IMR-90 (cell line): Measurements from ENCODE around the gene LINS1. TPM values are rescaled to one million over a fixed set of nuclear protein-coding genes. Genes with fewer than 3 reads are reported as not detected.

Source experiments
- ATAC-seq: fragments of 200-7000 bp; cut with Tn5 transposase; 2 replicates; pipeline ENCODE4 v1.9.1; 2020; ENCODE audit warnings: low read depth, mild to moderate bottlenecking, moderate library complexity
- BruUV-seq: library from RNA; stranded (reverse); fragments of 400-500 nt; replicated peaks from 2 replicates; lab custom pipeline; 2021; lab: Mats Ljungman, UMichigan
- CTCF ChIA-PET: fragments of 300-600 bp; formaldehyde crosslinking; extraction: SDS; loops from one replicate; lab custom pipeline; 2021; ENCODE audit warnings: antibody characterized with exemption; lab: Yijun Ruan, JAX
- POLR2A ChIA-PET: fragments of 300-600 bp; sonication (Branson Sonifier 250); formaldehyde crosslinking; loops from one replicate; lab custom pipeline; 2022; ENCODE audit warnings: antibody characterized with exemption; ENCODE audit not compliant: unreplicated experiment; lab: Charles Lee
- DNase-seq: peaks from one replicate; pipeline ENCODE4 v3.0.0; 2013
- H2AFZ ChIP-seq: replicated peaks from 2 replicates; pipeline ENCODE3; 2013; ENCODE audit warnings: low read length, mild to moderate bottlenecking; ENCODE audit not compliant: poor library complexity
- H2AK5ac ChIP-seq: 2 replicates; pipeline ENCODE4 v1.6.1; 2013; ENCODE audit warnings: low read depth, low read length, inconsistent platforms
- H2AK9ac ChIP-seq: replicated peaks from 2 replicates; pipeline ENCODE3; 2013; ENCODE audit warnings: mild to moderate bottlenecking, low read depth, low read length, moderate library complexity; ENCODE audit not compliant: poor library complexity
- H2BK120ac ChIP-seq: 2 replicates; pipeline ENCODE4 v1.6.1; 2013; ENCODE audit warnings: low read depth, low read length, inconsistent platforms
- H2BK15ac ChIP-seq: 3 replicates; pipeline ENCODE4 v1.6.1; 2013; ENCODE audit warnings: low read depth, low read length, inconsistent platforms
- H2BK20ac ChIP-seq: 2 replicates; pipeline ENCODE4 v1.6.1; 2013; ENCODE audit warnings: low read depth, mild to moderate bottlenecking, inconsistent platforms, low read length, moderate library complexity
- H2BK5ac ChIP-seq: 2 replicates; pipeline ENCODE4 v1.6.1; 2013; ENCODE audit warnings: mild to moderate bottlenecking, low read depth, low read length, inconsistent platforms; ENCODE audit not compliant: poor library complexity, severe bottlenecking
- H3K14ac ChIP-seq: replicated peaks from 2 replicates; pipeline ENCODE4 v1.6.1; 2013; ENCODE audit warnings: low read depth, low read length, inconsistent platforms
- H3K18ac ChIP-seq: 2 replicates; pipeline ENCODE4 v1.6.1; 2013; ENCODE audit warnings: low read depth, low read length, control low read depth
- H3K23ac ChIP-seq: 2 replicates; pipeline ENCODE4 v1.6.1; 2013; ENCODE audit warnings: low read depth, low read length, inconsistent platforms
- H3K27ac ChIP-seq: 2 replicates; pipeline ENCODE4 v1.5.1; 2013; ENCODE audit warnings: mild to moderate bottlenecking, control low read depth, low read length; ENCODE audit not compliant: insufficient read depth
- H3K27me3 ChIP-seq: 2 replicates; pipeline ENCODE4 v1.6.1; 2013; ENCODE audit warnings: low read length; ENCODE audit not compliant: control insufficient read depth, insufficient read depth
- H3K36me3 ChIP-seq: 2 replicates; pipeline ENCODE4 v1.6.1; 2013; ENCODE audit warnings: low read length, mixed read lengths; ENCODE audit not compliant: control insufficient read depth, insufficient read depth
- H3K4ac ChIP-seq: 2 replicates; pipeline ENCODE4 v1.6.1; 2013; ENCODE audit warnings: low read depth, low read length, inconsistent platforms
- H3K4me1 ChIP-seq: 2 replicates; pipeline ENCODE4 v1.6.1; 2013; ENCODE audit warnings: low read length, mixed read lengths; ENCODE audit not compliant: control insufficient read depth, insufficient read depth
- H3K4me2 ChIP-seq: 2 replicates; pipeline ENCODE4 v1.6.1; 2013; ENCODE audit warnings: low read depth, mild to moderate bottlenecking, control low read depth, low read length, moderate library complexity
- H3K4me3 ChIP-seq: 2 replicates; pipeline ENCODE4 v1.5.1; 2013; ENCODE audit warnings: low read depth, mild to moderate bottlenecking, control low read depth, low read length, moderate library complexity; ENCODE audit not compliant: insufficient read depth
- H3K56ac ChIP-seq: 2 replicates; pipeline ENCODE4 v1.6.1; 2013; ENCODE audit warnings: low read length, inconsistent platforms; ENCODE audit not compliant: insufficient read depth; ENCODE audit errors: extremely low read depth
- H3K79me1 ChIP-seq, 2 experiments: 2 replicates each; pipeline ENCODE4 v1.6.1; 2013; ENCODE audit warnings: low read length in 2 of 2, inconsistent platforms in 1 of 2, low read depth in 1 of 2
- H3K9ac ChIP-seq: 2 replicates; pipeline ENCODE4 v1.6.1; 2013; ENCODE audit warnings: low read depth, low read length, control low read depth
- H3K9me1 ChIP-seq: 2 replicates; pipeline ENCODE4 v1.6.1; 2013; ENCODE audit warnings: low read length, inconsistent platforms; ENCODE audit not compliant: insufficient read depth
- H3K9me3 ChIP-seq: 2 replicates; pipeline ENCODE4 v1.6.1; 2013; ENCODE audit warnings: low read length; ENCODE audit not compliant: control insufficient read depth, insufficient read depth
- H4K20me1 ChIP-seq: 2 replicates; pipeline ENCODE4 v1.6.1; 2013; ENCODE audit warnings: low read length, inconsistent platforms; ENCODE audit not compliant: insufficient read depth
- H4K5ac ChIP-seq: 2 replicates; pipeline ENCODE4 v1.6.1; 2013; ENCODE audit warnings: mild to moderate bottlenecking, low read depth, low read length, control low read depth
- H4K8ac ChIP-seq, 2 experiments: 2 replicates each; pipeline ENCODE4 v1.6.1; 2013; ENCODE audit warnings: low read depth in 2 of 2, low read length in 2 of 2, control low read depth in 1 of 2, inconsistent platforms in 1 of 2
- H4K91ac ChIP-seq: 2 replicates; pipeline ENCODE4 v1.6.1; 2013; ENCODE audit warnings: low read depth, low read length, inconsistent platforms; ENCODE audit not compliant: insufficient read depth
- POLR2A ChIP-seq: IDR thresholded peaks from 2 replicates; pipeline ENCODE4 v1.6.1; 2012; ENCODE audit warnings: mild to moderate bottlenecking, low read depth, low read length
- RAD21 ChIP-seq: IDR thresholded peaks from 2 replicates; pipeline ENCODE4 v1.6.1; 2012; ENCODE audit warnings: low read length, improper control_type of control experiment
- WGBS, 2 experiments: methylation state at CpG; one replicate each; pipeline versions ENCODE4 v1.1.5 to v1.1.7; 2013; ENCODE audit warnings: missing lambda C conversion rate in 2 of 2; ENCODE audit not compliant: insufficient read length in 1 of 2; ENCODE audit errors: extremely low coverage in 2 of 2; 5-methylcytosine and 5-hydroxymethylcytosine counted together
- dilution Hi-C: fragments of 300-500 bp; cut with HindIII; formaldehyde crosslinking; loops from one replicate; pipeline ENCODE4 v1.14.3; 2018; ENCODE audit warnings: low sequenced_read_pairs; ENCODE audit not compliant: unreplicated experiment
- in situ Hi-C: fragments of 300-500 bp; cut with MboI; formaldehyde crosslinking; loops from 3 replicates; pipeline ENCODE4 v1.14.3; 2019; ENCODE audit warnings: low sequenced_read_pairs, inconsistent platforms, mixed read lengths
- intact Hi-C: fragments of 100-400 bp; cut with micrococcal nuclease; formaldehyde crosslinking; loops from 2 replicates; pipeline ENCODE4 v1.10.0; 2022
- polyA plus RNA-seq, 3 experiments: library from polyadenylated mRNA; depleted of rRNA; stranded (reverse); fragments of >200 nt; gene quantifications; 2 replicates each; pipeline ENCODE4 v1.2.3, GENCODE V29; 2012; ENCODE audit warnings: low replicate concordance in 1 of 3
- total RNA-seq: library from RNA; depleted of rRNA; stranded (reverse); fragments of >200 nt; gene quantifications from 2 replicates; pipeline ENCODE4 v1.2.3, GENCODE V29; 2012

The LINS1 gene
- total and polyA plus RNA-seq, 2 of the 4 experiments (the other 2 are of a cell fraction), result 6.9 to 10.6 TPM

DNA sequence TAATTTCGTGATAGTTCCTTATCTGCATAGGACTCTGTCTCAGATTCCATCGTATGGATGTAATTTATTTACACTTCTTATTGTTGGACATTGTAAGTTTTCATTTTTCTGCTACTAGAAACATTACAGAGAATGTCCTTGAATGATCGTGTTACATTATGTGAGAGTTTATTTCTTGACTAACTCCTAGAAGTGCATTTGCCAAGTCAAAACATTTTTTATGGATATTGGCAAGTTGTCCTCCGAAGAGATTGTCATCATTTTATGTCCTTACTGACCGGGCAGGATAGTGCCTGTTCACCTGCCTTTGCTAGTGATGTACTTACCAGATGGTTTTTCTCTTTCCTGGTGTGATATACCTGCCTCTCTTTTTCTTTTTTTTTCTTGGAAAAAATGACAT, 13.8 kb upstream of the LINS1 start:
- ChIA-PET POLR2A (no interaction called here), CTCF (no interaction called here)
- H2AK5ac ChIP-seq, result no peak overlapping the region
- no TSS peak for BruUV-seq
- H2AFZ ChIP-seq, result no peak overlapping the region
- H4K20me1 ChIP-seq, result peaks cover 8% of the 10 kb centered on the region
- peak; percentile 61 for ATAC-seq
- intact Hi-C loops (no loop called here), dilution Hi-C loops (no loop called here), in situ Hi-C loops (no loop called here)
- no peak overlapping the region for H2BK20ac ChIP-seq
- H3K18ac ChIP-seq, result no peak overlapping the region
- H3K36me3 ChIP-seq, result peaks cover 19% of the 10 kb centered on the region
- no peak for DNase-seq
- no peak overlapping the region for H3K14ac ChIP-seq
- no peak overlapping the region for H3K27ac ChIP-seq
- no peak overlapping the region for H4K5ac ChIP-seq
- no peak overlapping the region for H4K8ac ChIP-seq
- H3K4me1 ChIP-seq, result no peaks in the 10 kb centered on the region
- no peak overlapping the region for H2BK15ac ChIP-seq
- H3K23ac ChIP-seq, result no peak overlapping the region
- peak overlapping the region; percentile 47; the same call in 1 of the 2 replicates for H3K4me2 ChIP-seq
- H3K27me3 ChIP-seq, result no peaks in the 10 kb centered on the region
- no peak overlapping the region for H3K56ac ChIP-seq
- peaks cover 5% of the 10 kb centered on the region for H3K9me1 ChIP-seq
- H4K91ac ChIP-seq, result no peak overlapping the region
- H3K4me3 ChIP-seq, result no peak overlapping the region
- 20% methylated on average over 1 of the region's 5 CpGs; no CpG with 5 or more reads in 1 of the 2 experiments for WGBS, 2 experiments
- H3K9me3 ChIP-seq, result no peaks in the 10 kb centered on the region
- H2AK9ac ChIP-seq, result no peak overlapping the region
- TF ChIP-seq POLR2A (no peak), RAD21 (no peak)
- no peak overlapping the region for H2BK5ac ChIP-seq
- H3K4ac ChIP-seq, result no peak overlapping the region
- no peak overlapping the region for H3K9ac ChIP-seq
- peaks cover 12 to 14% of the 10 kb centered on the region in 2 experiments for H3K79me1 ChIP-seq
- H2BK120ac ChIP-seq, result no peak overlapping the region
